CD14-positive monocyte (primary cell): ENCODE results near the gene SPDYE3. TPM values are rescaled to one million over a fixed set of nuclear protein-coding genes. Genes with fewer than 3 reads are reported as not detected.
A peak's percentile ranks its signal among the peaks of the same experiment; 100 is the strongest.

ENCODE experiments used
- DNase-seq, 3 donors: peaks; one replicate each; pipeline ENCODE4 v3.0.0-alpha.2; 2011 to 2022
- H2AFZ ChIP-seq: 2 replicates; pipeline ENCODE4 v1.6.0; 2012; ENCODE audit warnings: mild to moderate bottlenecking, low read depth, low read length, inconsistent platforms; ENCODE audit not compliant: insufficient read depth, poor library complexity, severe bottlenecking
- H3K27ac ChIP-seq, 2 donors: 1 replicate in 1 of 2; 2 replicates in 1 of 2; pipeline ENCODE4 v1.5.1; 2012 to 2013; ENCODE audit warnings: low read length in 2 of 2, control low read depth in 1 of 2, inconsistent platforms in 1 of 2, low read depth in 1 of 2, mild to moderate bottlenecking in 1 of 2
- H3K27me3 ChIP-seq, 2 donors: one replicate each; pipeline versions ENCODE4 v1.6.0 to v1.6.1; 2011 to 2013; ENCODE audit warnings: low read length in 2 of 2; ENCODE audit not compliant: control insufficient read depth in 2 of 2, insufficient read depth in 2 of 2
- H3K36me3 ChIP-seq, 2 donors: replicated peaks in 1 of 2; 1 replicate in 1 of 2; 2 replicates in 1 of 2; pipeline versions ENCODE4 v1.5.1 to v1.6.1; 2012 to 2013; ENCODE audit warnings: low read length in 2 of 2, control low read depth in 1 of 2, inconsistent platforms in 1 of 2, mild to moderate bottlenecking in 1 of 2; ENCODE audit not compliant: insufficient read depth in 2 of 2, control insufficient read depth in 1 of 2
- H3K4me1 ChIP-seq, 2 donors: 1 replicate in 1 of 2; 2 replicates in 1 of 2; pipeline versions ENCODE4 v1.5.1 to v1.6.1; 2012 to 2013; ENCODE audit warnings: low read length in 2 of 2, control low read depth in 1 of 2, inconsistent platforms in 1 of 2, mild to moderate bottlenecking in 1 of 2, moderate library complexity in 1 of 2; ENCODE audit not compliant: insufficient read depth in 2 of 2, control insufficient read depth in 1 of 2
- H3K4me2 ChIP-seq: replicated peaks from 2 replicates; pipeline ENCODE3; 2012; ENCODE audit warnings: low read length, moderate library complexity, mild to moderate bottlenecking; ENCODE audit not compliant: poor library complexity, severe bottlenecking; ENCODE audit errors: extremely low read depth
- H3K4me3 ChIP-seq, 3 experiments: fragments of 200-600 bp in 1 of 3; sonication (generic) in 1 of 3; replicated peaks in 1 of 3; 1 replicate in 2 of 3; 2 replicates in 1 of 3; pipeline ENCODE4 v1.5.1; 2011 to 2013; ENCODE audit warnings: low read length in 3 of 3, mild to moderate bottlenecking in 3 of 3, control low read depth in 2 of 3, low read depth in 2 of 3, inconsistent platforms in 1 of 3, moderate library complexity in 1 of 3
- H3K79me2 ChIP-seq: 2 replicates; pipeline ENCODE4 v1.6.0; 2012; ENCODE audit warnings: mild to moderate bottlenecking, control low read depth, inconsistent platforms, low read length, moderate library complexity; ENCODE audit not compliant: insufficient read depth
- H3K9ac ChIP-seq: 2 replicates; pipeline ENCODE4 v1.6.0; 2017; ENCODE audit warnings: low read length, mild to moderate bottlenecking; ENCODE audit not compliant: insufficient read depth, poor library complexity, severe bottlenecking
- H3K9me3 ChIP-seq, 2 donors: replicated peaks in 1 of 2; 1 replicate in 1 of 2; 2 replicates in 1 of 2; pipeline versions ENCODE4 v1.5.1 to v1.6.1; 2012 to 2013; ENCODE audit warnings: low read length in 2 of 2, control low read depth in 1 of 2; ENCODE audit not compliant: control insufficient read depth in 1 of 2, insufficient read depth in 1 of 2
- H4K20me1 ChIP-seq: 2 replicates; pipeline ENCODE4 v1.6.0; 2012; ENCODE audit warnings: mild to moderate bottlenecking, low read length, control low read depth, moderate library complexity; ENCODE audit not compliant: insufficient read depth
- H3K27ac Mint-ChIP-seq, 7 donors: one replicate each; pipeline ENCODE4 v1.8.0; 2020; ENCODE audit warnings: mild to moderate bottlenecking in 7 of 7, mixed read lengths in 7 of 7, moderate library complexity in 6 of 7, inconsistent platforms in 2 of 7
- H3K27me3 Mint-ChIP-seq, 3 donors: one replicate each; pipeline ENCODE4 v1.8.0; 2021 to 2022; ENCODE audit warnings: low read depth in 3 of 3, mild to moderate bottlenecking in 3 of 3, mixed read lengths in 3 of 3, moderate library complexity in 3 of 3, inconsistent platforms in 1 of 3
- H3K36me3 Mint-ChIP-seq, 2 donors: one replicate each; pipeline ENCODE4 v1.8.0; 2020; ENCODE audit warnings: mixed read lengths in 2 of 2, inconsistent platforms in 1 of 2, mild to moderate bottlenecking in 1 of 2
- H3K4me1 Mint-ChIP-seq: one replicate; pipeline ENCODE4 v1.8.0; 2020; ENCODE audit warnings: mild to moderate bottlenecking, mixed read lengths
- H3K4me3 Mint-ChIP-seq, 2 donors: one replicate each; pipeline ENCODE4 v1.8.0; 2020; ENCODE audit warnings: mild to moderate bottlenecking in 2 of 2, mixed read lengths in 2 of 2, moderate library complexity in 1 of 2
- H3K9me3 Mint-ChIP-seq, 7 donors: one replicate each; pipeline ENCODE4 v1.8.0; 2020 to 2022; ENCODE audit warnings: mixed read lengths in 7 of 7, mild to moderate bottlenecking in 6 of 7, moderate library complexity in 6 of 7, inconsistent platforms in 2 of 7
- WGBS: methylation state at CpG from one replicate; pipeline ENCODE4 v1.1.5; 2013; ENCODE audit warnings: missing lambda C conversion rate; ENCODE audit not compliant: insufficient coverage; 5-methylcytosine and 5-hydroxymethylcytosine counted together
- intact Hi-C, 2 donors: fragments of 100-400 bp; cut with micrococcal nuclease; formaldehyde crosslinking; loops; one replicate each; pipeline versions ENCODE4 v1.15.0 to v1.15.1; 2023
- polyA plus RNA-seq, 3 donors: library from polyadenylated mRNA; depleted of rRNA in 1 of 3; unstranded in 2 of 3; stranded (reverse) in 1 of 3; fragments of 300-500 nt in 2 of 3; fragments of >200 nt in 1 of 3; fragmentation: Illumina TruSeq in 2 of 3; gene quantifications; 1 replicate in 2 of 3; 2 replicates in 1 of 3; pipeline ENCODE4 v1.2.3, GENCODE V29; 2012 to 2021
- TF ChIP-seq, protein P1 (sequence below): fragments of 200-600 bp; IDR thresholded peaks from one replicate; pipeline ENCODE4 v1.8.0; 2022; ENCODE audit warnings: antibody characterized with exemption, mild to moderate bottlenecking

The SPDYE3 gene
- polyA plus RNA-seq, 3 donors, result 0.58 to 1.2 TPM; not detected in 1

GRCh38 chr7:100356416-100357068, 49.0 kb downstream of the SPDYE3 start:
- H3K9me3 ChIP-seq, result no peaks in the 10 kb centered on the region
- WGBS, result 84% methylated on average over 6 of the region's 8 CpGs
- no peak for DNase-seq
- peak overlapping the region in 4 of 7 donors; percentile 6 to 83 (median 62) for H3K27ac Mint-ChIP-seq
- H2AFZ ChIP-seq, result no peak overlapping the region
- H3K9me3 Mint-ChIP-seq, result no peaks in the 10 kb centered on the region
- no peak overlapping the region for H3K4me3 ChIP-seq
- peaks cover 28% of the 10 kb centered on the region for H3K4me1 Mint-ChIP-seq
- peaks cover 0 to 3% (median 2%) of the 10 kb centered on the region in 3 donors for H3K27me3 Mint-ChIP-seq
- H3K27ac ChIP-seq, result peak overlapping the region; percentile 5 to 64
- intact Hi-C loops, result loop anchor here (5.0 to 10.0 kb wide), 2 partner anchors 51 to 212 kb away; partner anchors contain the start of gene LAMTOR4 (in 1 of the 2)
- peaks cover 2% of the 10 kb centered on the region for H3K79me2 ChIP-seq
- no peak overlapping the region for H3K4me3 Mint-ChIP-seq
- H3K36me3 Mint-ChIP-seq, result peaks cover 57 to 88% of the 10 kb centered on the region in 2 donors
- TF ChIP-seq, protein P1, sequence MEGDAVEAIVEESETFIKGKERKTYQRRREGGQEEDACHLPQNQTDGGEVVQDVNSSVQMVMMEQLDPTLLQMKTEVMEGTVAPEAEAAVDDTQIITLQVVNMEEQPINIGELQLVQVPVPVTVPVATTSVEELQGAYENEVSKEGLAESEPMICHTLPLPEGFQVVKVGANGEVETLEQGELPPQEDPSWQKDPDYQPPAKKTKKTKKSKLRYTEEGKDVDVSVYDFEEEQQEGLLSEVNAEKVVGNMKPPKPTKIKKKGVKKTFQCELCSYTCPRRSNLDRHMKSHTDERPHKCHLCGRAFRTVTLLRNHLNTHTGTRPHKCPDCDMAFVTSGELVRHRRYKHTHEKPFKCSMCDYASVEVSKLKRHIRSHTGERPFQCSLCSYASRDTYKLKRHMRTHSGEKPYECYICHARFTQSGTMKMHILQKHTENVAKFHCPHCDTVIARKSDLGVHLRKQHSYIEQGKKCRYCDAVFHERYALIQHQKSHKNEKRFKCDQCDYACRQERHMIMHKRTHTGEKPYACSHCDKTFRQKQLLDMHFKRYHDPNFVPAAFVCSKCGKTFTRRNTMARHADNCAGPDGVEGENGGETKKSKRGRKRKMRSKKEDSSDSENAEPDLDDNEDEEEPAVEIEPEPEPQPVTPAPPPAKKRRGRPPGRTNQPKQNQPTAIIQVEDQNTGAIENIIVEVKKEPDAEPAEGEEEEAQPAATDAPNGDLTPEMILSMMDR, result no peak
- no peaks in the 10 kb centered on the region for H4K20me1 ChIP-seq
- H3K4me2 ChIP-seq, result no peak overlapping the region
- H3K36me3 ChIP-seq, result peaks cover 75 to 98% of the 10 kb centered on the region in 2 donors
- peak overlapping the region; percentile 8 for H3K9ac ChIP-seq
- no peaks in the 10 kb centered on the region for H3K27me3 ChIP-seq
- peaks cover 19 to 25% of the 10 kb centered on the region in 2 donors for H3K4me1 ChIP-seq

GRCh38 chr7:100357131-100357561, 49.6 kb downstream of the SPDYE3 start:
- H3K4me3 Mint-ChIP-seq, result no peak overlapping the region
- intact Hi-C loops, result loop anchor here (5.0 to 10.0 kb wide), 2 partner anchors 50 to 212 kb away; partner anchors contain the start of gene LAMTOR4 (in 1 of the 2)
- H3K4me1 Mint-ChIP-seq, result peaks cover 28% of the 10 kb centered on the region
- no peaks in the 10 kb centered on the region for H4K20me1 ChIP-seq
- no peaks in the 10 kb centered on the region for H3K9me3 Mint-ChIP-seq
- H3K4me2 ChIP-seq, result no peak overlapping the region
- peaks cover 2% of the 10 kb centered on the region for H3K79me2 ChIP-seq
- H3K27ac ChIP-seq, result peak overlapping the region in 1 of 2 donors; percentile 64
- TF ChIP-seq, protein P1, result no peak
- no peak for DNase-seq
- peaks cover 78 to 98% of the 10 kb centered on the region in 2 donors for H3K36me3 ChIP-seq
- no peaks in the 10 kb centered on the region for H3K9me3 ChIP-seq
- H3K27ac Mint-ChIP-seq, result peak overlapping the region in 4 of 7 donors; percentile 5 to 83 (median 50)
- H3K36me3 Mint-ChIP-seq, result peaks cover 60 to 92% of the 10 kb centered on the region in 2 donors
- peaks cover 0 to 3% (median 2%) of the 10 kb centered on the region in 3 donors for H3K27me3 Mint-ChIP-seq
- WGBS, result 83% methylated on average over 2 of the region's 6 CpGs
- no peaks in the 10 kb centered on the region for H3K27me3 ChIP-seq
- H3K9ac ChIP-seq, result no peak overlapping the region
- H2AFZ ChIP-seq, result no peak overlapping the region
- no peak overlapping the region for H3K4me3 ChIP-seq
- peaks cover 19 to 25% of the 10 kb centered on the region in 2 donors for H3K4me1 ChIP-seq
